HG02571 (cell line): ENCODE measurements around the gene MGA.

Source experiments
- ATAC-seq: cut with Tn5 transposase; IDR thresholded peaks from one replicate; pipeline ENCODE4 v1.9.1; 2021; ENCODE audit warnings: mild to moderate bottlenecking, moderate library complexity; ENCODE audit not compliant: unreplicated experiment

MGA gene

DNA sequence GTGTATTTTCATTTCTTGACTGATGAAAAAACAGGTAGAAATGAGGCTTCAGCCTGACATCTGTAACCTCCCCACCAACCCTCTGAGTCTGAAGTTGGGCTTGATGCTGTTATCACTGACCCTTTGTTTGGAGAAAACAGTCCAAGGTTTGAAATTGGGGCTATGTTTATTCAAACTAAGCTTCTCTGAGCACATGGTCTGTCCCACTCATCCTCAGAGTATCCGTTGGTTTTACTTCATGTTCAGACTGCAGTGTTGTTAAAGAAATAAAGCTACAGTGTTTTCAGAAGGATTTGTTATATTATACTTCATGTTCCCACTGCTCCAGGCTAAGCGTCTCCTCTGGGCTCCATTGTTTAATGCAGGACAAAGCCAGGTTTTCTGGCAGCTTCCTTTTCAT is 120.1 kb downstream of the MGA start:
- ATAC-seq: no peak

DNA sequence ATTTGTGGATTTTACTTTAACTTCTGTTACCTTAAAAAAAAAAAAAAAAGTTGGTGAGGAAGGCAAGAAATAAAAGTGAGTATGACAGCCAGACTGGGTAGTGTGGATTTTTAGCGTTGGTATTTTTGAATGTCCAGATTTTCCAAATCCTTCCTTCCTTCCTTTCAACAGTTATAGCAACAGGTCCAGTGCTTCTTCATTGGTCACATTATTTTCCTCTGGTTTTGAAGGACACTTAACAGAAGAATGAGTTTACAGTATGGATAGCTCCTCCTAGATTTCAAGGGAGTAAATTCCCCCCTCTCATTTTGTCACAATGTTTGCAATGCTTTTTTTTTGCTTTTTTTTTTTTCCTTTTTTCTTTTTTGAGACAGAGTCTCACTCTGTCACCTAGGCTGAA is 120.5 kb downstream of the MGA start:
- ATAC-seq: no peak

DNA sequence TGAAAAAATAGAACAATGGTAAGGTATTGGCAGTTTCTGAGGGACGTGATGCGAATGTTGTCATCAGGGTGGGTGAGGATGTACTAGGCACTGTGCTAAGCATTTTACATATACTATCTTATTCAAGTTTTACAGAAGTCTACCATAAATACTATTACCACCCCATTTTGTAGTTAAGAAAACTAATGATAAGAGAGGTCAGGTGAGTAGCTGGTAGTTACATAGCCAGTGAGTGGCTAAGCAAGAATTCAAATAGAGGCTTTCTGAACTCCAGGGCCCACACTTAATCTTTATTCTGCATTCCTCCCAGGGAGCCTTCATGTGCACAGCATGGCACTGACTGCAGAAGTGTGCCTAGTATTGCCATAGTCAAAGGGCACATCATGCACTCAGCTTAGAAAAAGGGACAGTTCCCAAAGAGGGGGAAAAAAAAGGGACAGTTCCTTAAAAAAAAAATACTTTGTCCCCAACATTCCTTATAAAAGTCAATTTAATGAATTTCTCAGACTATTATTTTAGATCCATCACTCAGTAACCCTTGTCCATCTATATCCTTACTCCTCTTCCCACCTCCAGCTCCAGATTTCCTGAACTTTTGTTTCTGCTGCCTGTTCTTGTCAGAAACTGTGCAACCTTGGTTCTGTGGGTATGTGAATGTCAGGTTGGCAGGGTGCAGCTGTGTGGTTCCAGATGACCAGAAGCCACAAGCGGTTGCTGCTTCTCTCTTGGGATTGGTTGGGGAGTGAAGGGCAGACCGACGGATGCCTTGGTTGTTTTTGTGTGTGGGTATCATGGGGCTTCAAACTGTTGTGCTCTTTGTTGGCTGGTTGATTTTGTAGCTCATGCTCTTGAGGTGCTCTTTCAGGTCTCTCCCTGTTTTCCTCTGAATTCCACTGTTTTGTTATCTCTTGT is 122.4 kb downstream of the MGA start:
- ATAC-seq: no peak

DNA sequence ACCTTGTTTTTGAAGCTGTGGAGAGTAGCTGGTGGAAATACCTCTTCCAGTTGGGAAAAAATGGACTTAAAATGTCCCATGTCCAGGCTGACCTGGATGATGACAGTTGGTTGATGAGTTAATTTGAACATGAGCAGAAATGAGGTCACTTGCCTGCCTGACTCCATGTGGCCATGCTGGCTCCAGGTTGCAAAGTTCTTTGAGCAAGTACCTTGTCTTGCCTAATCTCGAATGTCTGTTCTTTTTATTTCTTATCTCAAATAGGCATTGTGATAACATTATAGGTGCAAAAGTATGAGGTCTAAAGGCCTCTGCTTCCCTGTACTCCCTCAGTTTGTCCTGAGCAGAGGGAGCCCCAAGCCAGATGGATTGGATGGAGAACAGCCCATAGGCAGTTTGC is 123.1 kb downstream of the MGA start:
- no peak for ATAC-seq

DNA sequence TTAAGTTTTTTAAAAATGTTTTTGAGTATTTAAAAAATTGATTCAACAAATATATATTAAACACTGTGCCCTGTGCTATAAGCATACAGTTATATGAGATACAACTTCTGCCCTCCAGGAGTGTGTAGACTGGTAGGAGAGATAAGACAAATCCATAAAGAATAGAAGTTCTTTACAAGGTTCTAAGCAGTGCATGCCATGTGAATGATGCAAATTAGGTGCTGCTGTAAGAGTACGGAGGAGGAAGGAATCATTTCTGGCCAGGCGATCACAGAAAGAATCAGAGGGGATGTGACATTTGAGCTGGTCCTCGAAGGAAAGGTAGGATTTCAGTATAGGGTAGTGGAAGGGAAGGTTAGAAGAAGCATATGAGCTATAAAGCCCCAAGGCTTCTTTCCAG is 128.1 kb downstream of the MGA start:
- ATAC-seq: no peak

DNA sequence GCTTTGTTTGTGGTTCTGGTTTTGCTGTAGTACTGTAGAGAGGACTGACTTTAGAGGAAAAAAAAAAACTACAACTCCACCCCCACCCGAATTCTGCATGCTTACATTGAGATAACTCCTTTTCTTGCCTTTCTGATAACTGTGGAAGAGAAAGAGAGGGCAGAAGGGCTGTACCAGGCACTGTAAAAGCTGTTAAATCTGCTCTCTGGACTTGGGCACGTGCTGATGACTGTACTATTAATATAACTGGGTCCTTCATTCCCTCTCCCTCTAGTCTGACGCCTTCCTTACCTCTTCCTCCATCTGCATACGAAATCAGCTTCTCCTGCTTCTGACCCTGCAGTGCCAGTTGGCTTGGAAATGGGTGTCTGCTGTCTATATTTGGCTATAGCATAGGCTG is 129.0 kb downstream of the MGA start:
- no peak for ATAC-seq

DNA sequence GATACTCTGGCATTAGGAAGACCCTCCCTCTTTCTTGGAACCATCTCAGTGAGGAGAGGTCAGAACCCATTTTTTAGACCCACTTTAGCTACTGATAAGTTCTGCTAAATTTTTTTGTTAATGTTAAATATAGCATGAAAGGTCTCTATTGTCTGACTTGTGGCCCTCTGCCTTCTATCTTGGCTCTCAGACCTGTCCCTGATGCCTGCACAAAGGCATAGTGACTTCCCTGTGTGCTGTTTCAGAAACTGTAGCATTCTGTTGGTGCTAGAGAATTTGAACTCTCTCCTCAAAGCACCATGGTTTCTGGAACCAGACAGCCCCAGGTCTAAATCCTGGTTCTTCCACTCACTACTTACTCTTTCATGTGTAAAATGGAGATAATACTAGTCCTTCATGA is 129.5 kb downstream of the MGA start:
- no peak for ATAC-seq

DNA sequence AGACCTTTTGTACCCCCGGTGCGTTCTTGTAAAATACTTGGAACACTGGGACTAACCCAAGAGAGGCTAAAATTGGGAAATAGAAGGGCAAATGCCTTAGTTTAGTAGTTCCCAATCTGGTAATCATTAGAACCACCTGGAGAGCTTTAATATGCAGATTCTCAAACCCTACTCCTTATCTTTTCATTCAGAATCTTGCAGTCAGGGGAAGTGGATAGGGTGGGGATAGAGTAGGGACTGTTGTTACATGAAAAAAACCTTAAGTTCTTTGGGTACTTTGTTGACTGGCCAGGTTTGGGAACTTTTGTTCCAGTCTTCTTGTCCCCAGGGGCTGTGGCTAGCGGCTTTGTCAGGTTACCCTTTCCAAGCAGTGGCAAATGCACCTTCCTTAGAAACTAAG is 130.0 kb downstream of the MGA start:
- ATAC-seq: no peak

DNA sequence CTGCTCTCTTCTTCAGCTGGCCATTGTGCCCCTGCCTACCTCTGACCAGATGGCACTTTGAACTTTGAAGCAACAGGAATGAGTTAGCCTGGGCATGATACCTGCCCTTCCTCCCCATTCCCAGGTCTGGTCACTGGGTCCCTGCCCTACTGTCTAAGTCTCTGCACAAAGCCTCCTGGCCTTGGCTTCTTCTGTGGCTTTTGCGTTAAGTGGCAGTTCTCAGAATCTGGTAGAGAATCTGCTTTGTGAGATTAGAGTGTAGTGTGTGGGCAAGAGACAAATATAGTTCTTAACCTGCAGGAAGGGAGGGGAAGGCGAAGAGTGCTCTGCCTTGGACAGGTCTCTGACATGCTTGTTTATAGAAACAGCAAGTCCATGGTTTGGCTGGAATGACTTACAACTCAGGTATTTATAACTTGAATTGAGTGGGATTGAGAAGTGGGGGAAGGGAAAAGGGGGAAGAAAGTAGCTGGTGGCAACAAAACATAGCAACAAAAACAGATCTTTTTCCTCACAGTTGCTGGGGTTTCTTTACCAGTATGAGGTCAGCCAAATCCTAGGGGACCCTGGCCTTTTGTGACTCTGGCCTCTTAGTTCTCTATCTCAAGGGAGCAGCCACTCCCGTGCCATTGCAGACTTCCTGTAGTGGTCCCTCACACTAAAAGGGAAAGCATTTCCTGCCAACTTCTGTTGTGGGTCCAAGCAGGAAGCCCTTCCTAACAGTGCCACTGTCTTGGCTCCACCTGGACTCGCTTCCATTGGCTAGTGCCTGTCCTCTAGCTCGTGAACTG is 130.7 kb downstream of the MGA start:
- ATAC-seq: no peak

DNA sequence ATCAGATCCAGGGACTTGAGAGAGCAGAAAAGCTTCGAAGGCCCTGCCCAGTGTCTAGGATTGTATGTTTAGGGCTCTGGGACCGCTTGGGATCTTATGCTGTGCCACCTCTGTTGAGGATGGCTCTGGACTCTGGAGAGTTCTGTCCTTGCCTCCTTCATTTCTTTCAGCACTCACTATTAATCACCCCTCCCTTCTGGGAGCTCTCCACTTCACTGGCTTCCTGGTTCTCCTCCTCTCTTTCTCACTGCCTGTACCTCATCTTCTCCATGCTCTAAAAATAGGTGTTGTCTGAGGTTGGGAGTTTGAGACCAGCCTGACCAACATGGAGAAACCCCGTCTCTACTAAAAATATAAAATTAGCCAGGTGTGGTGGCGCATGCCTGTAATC is 131.3 kb downstream of the MGA start:
- no peak for ATAC-seq

DNA sequence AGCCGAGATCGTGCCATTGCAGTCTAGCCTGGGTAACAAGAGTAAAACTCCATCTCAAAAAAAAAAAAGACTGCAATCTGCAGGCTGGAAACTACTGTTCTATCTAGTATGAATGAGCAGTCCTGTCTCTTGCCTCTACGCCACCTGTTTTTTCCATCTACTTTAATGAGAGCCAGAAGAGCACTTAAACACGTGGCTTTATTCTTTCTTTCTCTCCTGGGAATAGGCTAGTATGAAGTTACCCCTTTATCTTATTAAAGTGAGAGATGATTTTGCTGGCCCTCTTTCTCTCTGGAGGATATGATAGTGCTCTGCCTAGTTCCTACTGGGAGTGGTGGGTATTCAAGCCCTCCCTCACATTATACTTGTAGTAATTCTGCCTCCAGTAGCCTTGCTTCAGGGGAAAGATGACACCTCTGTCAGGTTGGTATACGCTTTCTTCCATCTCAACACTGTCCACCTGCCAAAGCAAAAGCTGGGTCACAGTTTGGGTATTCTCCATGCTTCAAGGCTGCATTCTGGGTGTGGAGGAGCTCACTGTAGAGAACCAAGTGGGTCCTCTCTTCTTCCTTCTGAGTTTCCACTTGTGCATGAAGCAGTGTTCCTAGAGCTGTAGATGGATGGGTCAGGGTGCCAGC is 131.9 kb downstream of the MGA start:
- ATAC-seq: no peak

DNA sequence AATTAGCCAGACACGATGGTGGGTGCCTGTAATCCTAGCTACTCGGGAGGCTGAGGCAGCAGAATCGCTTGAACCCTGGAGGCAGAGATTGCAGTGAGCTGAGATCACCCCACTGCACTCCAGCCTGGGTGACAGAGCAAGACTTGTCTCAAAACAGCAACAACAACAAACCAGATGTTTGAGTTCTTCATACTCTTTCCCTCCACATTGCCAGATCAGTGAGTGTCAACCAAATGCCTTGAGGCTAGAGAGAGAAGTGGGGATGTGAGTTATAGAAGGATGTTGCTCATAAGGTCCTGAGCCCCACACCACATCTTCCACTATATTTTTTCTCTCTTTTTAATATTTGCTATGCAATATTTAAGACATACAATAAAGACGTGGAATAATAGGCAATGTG is 133.9 kb downstream of the MGA start:
- ATAC-seq: no peak

DNA sequence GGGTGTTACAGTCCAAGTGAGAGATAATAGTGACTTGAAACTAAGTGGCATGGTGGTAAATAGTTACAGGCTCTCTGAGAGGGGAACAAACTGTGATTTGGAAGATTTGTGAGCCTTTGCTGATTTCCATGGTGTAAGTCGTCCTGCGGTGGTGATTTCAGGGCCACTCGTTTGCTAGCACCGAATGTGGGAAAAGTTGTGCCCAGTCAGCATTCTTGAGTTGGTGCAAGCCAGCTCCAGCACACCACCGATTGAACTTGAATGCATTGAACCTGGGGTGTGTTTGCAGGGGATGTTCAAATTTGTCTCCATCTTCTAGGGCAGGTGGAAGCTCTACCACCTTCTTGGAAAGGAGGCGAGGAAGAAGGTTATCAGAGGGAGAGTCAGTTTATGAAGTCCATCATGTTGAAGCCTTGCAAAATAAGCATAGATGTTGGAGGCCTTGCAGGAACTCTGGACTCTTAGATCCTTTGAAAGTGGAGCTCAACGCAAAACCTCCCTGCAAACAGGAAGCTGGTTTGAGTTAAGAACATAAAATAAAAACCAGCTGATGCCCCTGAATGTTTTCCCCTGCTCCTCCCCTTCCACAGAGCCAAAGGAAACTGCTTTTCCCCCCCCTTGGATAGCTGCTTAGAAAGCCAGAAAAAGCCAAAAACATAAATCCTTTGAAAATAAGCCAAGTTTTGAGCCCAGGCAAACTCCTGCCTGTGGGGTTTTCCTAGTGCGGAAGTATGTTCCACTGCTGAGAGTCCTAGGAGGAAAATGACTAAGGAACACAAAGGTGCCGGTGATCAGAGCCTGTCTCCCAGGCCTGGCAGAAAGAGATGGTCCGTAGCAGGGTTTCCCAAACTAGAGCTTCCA is 136.0 kb downstream of the MGA start:
- no peak for ATAC-seq

DNA sequence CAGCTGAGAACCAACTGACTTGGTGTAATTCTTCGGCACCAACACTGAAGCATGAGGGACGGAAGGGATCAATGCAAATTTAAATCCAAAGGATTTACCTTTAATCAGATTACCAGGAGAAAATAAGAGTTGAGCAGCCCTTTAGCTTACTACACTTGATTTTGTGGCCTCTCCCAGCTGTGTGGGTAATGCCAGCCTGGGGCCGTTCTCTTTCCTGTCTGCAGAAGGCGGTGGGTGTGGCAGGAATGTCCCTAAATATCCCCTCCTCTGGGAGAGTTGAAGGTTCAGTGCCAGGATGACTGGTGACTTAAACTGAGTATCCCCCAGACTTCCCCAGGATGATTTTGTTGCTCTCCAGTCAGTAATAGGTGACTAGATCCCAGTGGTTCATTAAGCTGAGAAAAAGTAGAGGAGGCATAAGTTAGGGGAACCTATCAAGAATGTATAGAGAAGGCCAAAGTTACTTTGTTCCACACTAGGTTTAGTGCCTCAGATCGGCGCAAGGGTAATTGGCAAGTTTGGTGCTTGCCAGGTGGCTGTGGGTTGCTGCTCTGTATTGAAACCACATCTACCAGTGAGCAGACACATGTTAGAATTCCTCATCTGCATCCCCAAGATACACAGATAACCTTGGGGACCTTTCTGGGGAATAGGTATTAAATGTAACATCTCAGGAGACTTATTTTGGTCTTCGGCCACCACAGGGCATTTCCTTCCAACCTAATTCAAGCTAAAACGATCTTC is 137.2 kb downstream of the MGA start:
- ATAC-seq: no peak

DNA sequence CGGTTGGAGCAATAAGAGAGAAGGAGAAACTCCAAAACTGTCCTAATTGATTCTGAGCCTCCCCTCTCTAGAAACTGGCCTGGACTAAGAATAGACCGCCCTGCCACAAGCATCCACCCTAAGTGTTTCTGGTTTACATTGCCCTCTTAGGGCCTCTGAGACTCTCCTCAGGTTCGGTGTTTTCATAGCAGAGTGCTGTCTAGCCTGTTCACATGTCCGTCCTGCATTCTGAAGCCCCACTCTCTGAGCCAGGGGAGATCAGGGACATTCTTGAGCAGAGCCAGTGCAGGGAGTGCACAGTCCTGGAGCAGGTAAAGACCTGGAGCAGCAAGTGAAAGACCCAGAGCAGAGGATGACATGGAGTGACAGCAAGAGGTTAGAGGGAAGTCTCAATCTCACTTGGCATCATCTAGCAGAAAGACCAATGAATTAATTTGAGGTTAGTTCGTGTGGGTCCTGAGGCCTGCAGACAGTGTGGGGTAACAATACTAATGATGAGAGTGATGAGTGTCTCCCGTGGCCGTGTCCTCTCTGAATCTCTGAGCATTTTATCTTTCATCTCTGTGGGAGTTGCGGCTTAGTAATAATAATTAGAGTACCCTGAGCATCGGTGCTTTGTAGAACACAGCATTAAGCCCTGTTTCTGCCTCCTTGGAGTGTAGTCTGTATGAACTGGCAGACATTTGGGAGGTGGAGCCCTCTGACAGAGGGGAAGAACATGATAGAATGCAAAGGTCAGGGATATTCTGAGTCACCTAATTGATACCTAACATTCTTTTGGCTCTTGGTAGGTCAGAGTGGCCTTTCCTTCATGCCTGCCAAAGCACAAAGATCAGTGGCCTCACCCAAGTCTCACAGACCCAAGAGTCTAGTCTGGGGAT is 138.6 kb downstream of the MGA start:
- no peak for ATAC-seq

DNA sequence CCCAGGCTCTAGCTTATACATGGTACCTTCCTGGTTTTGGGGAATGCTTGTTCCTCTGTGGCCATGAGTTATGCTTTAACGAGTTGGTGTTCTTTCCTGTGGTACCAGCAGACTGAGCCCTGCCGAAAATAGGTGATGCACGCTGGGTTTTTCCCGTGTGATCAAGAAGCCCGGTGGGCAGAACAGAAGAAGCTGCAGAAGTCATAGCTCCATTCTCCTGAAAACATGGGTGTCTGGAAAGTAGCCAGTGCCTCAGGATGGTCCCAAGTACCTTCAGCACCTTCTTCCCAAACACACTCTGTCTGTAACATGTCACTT is 139.2 kb downstream of the MGA start:
- ATAC-seq: no peak

DNA sequence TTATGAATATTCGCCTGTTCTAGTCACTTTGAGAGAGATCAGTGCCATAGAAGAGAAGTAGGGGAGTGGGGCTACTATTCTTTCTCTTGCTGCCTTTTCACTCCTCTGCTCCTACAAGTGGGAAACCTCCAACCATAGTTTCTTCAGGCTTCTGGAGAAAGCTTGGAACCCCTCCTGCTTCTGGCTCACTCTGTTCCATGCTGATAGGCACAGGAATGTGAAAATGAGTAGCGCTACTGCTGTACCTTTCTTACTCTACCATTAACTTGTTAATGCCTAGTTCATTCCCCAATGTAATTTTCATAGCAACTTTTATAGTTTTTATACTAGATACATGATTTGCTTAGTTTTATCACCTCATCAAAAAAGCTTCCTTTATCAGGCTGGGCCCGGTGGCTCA is 141.0 kb downstream of the MGA start:
- no peak for ATAC-seq

DNA sequence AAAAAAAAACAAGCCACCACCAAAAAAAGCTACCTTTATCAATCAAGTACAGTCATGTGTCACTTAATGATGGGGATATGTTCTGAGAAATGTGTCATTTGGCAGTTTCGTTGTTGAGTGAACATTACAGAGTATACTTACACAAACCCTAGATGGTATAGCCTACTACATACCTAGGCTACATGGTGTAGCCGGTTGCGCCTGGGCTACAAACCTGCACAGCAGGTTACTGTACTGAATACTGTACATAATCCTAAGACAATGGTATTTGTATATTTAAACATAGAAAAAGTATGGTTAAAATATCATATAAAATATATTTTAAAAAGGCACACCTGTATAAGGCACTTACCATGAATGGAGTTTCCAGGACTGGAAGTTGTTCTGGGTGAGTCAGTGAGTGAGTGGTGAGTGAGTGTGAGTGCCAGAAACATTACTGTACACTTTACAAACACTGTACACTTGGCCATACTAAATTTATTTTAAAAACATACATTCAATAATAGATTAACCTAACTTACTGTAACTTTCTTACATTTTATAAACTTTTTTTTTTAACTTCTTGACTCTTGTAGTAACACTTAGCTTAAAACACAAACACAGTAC is 141.7 kb downstream of the MGA start:
- ATAC-seq: no peak

DNA sequence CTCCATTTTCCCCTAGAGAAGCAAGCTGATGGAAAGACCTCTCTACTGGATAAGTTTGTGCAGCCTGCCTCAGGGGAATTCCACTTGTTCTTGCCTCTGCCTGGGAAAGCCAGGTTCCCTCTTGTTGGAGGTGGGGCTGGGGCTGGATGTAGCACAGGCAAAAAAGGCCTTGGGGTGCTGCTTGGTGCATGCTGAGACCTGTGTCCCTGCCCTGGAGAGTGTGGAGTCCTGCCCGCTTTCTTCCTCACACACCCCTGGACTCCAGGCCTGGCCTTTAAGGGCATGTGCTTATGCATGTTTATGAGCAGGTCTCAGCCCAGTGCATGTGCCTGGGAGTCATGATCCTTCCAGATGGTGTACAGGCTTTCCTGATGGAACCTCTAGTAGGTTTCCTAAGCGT is 144.2 kb downstream of the MGA start:
- no peak for ATAC-seq
